AG09319 (cell line): ENCODE results near the gene MAP3K4.

Source experiments
- DNase-seq: peaks from one replicate; pipeline ENCODE4 v3.0.0-alpha.2; 2010; ENCODE audit warnings: low read depth; ENCODE audit errors: extremely low read depth
- TF ChIP-seq, protein P1 (sequence below): IDR thresholded peaks from 2 replicates; pipeline ENCODE4 v1.5.1; 2011; ENCODE audit warnings: low read depth, mild to moderate bottlenecking, inconsistent platforms, low read length, moderate library complexity

The MAP3K4 gene

GRCh38 chr6:161135695-161136591 is 144.4 kb downstream of the MAP3K4 start:
- TF ChIP-seq, protein P1, sequence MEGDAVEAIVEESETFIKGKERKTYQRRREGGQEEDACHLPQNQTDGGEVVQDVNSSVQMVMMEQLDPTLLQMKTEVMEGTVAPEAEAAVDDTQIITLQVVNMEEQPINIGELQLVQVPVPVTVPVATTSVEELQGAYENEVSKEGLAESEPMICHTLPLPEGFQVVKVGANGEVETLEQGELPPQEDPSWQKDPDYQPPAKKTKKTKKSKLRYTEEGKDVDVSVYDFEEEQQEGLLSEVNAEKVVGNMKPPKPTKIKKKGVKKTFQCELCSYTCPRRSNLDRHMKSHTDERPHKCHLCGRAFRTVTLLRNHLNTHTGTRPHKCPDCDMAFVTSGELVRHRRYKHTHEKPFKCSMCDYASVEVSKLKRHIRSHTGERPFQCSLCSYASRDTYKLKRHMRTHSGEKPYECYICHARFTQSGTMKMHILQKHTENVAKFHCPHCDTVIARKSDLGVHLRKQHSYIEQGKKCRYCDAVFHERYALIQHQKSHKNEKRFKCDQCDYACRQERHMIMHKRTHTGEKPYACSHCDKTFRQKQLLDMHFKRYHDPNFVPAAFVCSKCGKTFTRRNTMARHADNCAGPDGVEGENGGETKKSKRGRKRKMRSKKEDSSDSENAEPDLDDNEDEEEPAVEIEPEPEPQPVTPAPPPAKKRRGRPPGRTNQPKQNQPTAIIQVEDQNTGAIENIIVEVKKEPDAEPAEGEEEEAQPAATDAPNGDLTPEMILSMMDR, result no peak
- no peak for DNase-seq

- TF ChIP-seq, protein P1, result no peak
- no peak for DNase-seq
Measured at GRCh38 chr6:161136655-161137054, 145.1 kb downstream of the MAP3K4 start.

GRCh38 chr6:161137320-161137719 is 145.8 kb downstream of the MAP3K4 start:
- DNase-seq, result no peak
- TF ChIP-seq, protein P1, result no peak; the same call in 1 of the 2 replicates

DNA sequence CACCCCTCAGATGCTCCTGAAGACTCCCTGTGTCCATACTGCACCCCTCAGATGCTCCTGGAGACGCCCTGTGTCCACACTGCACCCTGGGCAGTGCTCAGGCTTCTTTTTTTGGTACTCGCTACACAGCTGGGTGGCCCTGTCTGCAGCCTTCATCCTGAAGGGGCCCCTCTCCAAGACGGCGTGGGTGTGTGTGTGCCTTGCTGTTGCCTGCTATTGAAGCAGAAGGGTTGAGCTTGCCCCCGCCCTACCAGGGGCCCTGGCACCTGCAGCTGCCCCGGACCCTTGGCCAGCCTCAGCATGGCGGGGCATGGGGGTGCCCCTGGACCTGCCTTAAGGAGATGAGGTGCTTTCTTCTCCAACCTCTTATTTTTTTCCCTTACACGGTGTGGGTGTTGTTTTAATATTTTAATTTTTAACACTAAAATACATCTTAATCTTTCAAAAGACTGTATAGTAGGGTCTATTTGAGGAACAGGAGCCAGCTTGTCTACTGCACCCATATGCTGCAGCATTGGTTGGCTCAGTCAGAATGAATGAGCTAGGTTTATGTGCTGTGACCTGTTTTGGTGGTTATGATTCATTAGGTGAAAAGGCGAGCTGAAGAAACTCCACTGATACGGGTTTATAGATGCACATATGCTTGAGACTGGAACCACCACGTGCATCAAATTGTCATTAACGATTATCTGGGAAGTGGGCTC is 146.4 kb downstream of the MAP3K4 start:
- TF ChIP-seq, protein P1, result no peak
- no peak for DNase-seq

GRCh38 chr6:161138543-161139303 is 147.2 kb downstream of the MAP3K4 start:
- TF ChIP-seq, protein P1, result no peak

DNA sequence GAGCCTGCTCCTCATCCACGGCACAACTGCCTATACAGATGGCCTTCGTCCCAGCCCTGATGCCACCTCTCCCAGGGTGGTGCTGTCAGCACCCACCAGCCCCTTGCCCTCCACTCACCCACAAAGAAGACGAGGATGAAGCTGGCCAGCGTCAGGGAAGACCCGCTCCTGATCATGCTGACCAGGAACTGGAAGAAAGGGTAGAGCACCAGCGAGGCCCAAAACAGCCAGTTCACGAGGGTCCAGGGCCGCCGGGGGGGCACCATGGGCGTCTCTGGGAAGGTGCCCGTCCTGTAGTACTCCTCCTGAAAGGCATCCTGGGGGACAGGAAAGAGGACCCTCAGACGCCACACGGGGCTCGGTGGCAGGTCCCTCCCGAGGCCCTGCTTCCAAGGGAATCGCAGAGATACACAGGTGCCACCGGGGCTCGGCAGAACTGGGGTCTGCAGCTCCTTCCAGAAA is 147.8 kb downstream of the MAP3K4 start:
- TF ChIP-seq, protein P1, result no peak
- DNase-seq, result no peak

More at GRCh38 chr6:161138543-161139303, 147.2 kb downstream of the MAP3K4 start:
- no peak for DNase-seq
